Testis (tissue), 3 donors: Measurements from ENCODE around the gene CORO2B. TPM values are rescaled to one million over a fixed set of nuclear protein-coding genes. Genes with fewer than 3 reads are reported as not detected.

Experiments used
- DNase-seq: peaks from one replicate; pipeline ENCODE4 v3.0.0-alpha.2; 2019
- H3K27ac ChIP-seq, 2 donors: fragments of 200-600 bp; sonication (generic); one replicate each; pipeline ENCODE4 v1.5.1; 2019
- H3K27me3 ChIP-seq: fragments of 200-600 bp; sonication (generic); one replicate; pipeline ENCODE4 v1.5.1; 2019
- H3K36me3 ChIP-seq: fragments of 200-600 bp; sonication (generic); one replicate; pipeline ENCODE4 v1.5.1; 2017; ENCODE audit warnings: low read depth; ENCODE audit errors: missing control alignments
- H3K4me1 ChIP-seq: fragments of 200-600 bp; sonication (generic); one replicate; pipeline ENCODE4 v1.5.1; 2019
- H3K4me3 ChIP-seq, 2 donors: fragments of 200-600 bp; sonication (generic); one replicate each; pipeline ENCODE4 v1.5.1; 2017 to 2019
- H3K9me3 ChIP-seq: fragments of 200-600 bp; sonication (generic); one replicate; pipeline ENCODE4 v1.5.1; 2017
- CTCF ChIP-seq, 3 experiments: fragments of 450-650 bp in 2 of 3; fragments of 200-600 bp in 1 of 3; sonication (generic) in 1 of 3; IDR thresholded peaks; one replicate each; pipeline ENCODE4 v1.5.1; 2016 to 2019; ENCODE audit warnings: antibody characterized with exemption in 3 of 3, mild to moderate bottlenecking in 2 of 3, moderate library complexity in 1 of 3
- POLR2A ChIP-seq: fragments of 450-650 bp; IDR thresholded peaks from one replicate; pipeline ENCODE4 v1.6.1; 2017; ENCODE audit warnings: antibody characterized with exemption, mild to moderate bottlenecking, moderate library complexity
- WGBS, 2 donors: methylation state at CpG; one replicate each; pipeline ENCODE4 v1.1.5; 2018; 5-methylcytosine and 5-hydroxymethylcytosine counted together
- intact Hi-C: fragments of 100-400 bp; cut with DNase I; formaldehyde crosslinking; loops from one replicate; pipeline ENCODE4 v1.15.1; 2023; ENCODE audit warnings: low total_unique reads
- polyA plus RNA-seq: library from polyadenylated mRNA; stranded (reverse); fragments of 350-450 nt; fragmentation: Illumina TruSeq; extraction: RNeasy Lipid Tissue Mini Kit (QIAGEN cat#74804); gene quantifications from one replicate; pipeline ENCODE4 v1.2.3, GENCODE V29; 2014; ENCODE audit warnings: low read depth, low replicate concordance; ENCODE audit not compliant: insufficient read depth
- total RNA-seq, 2 donors: library from RNA; depleted of rRNA; stranded (reverse); fragments of >200 nt; gene quantifications; one replicate each; pipeline ENCODE4 v1.2.3, GENCODE V29; 2016

The CORO2B gene
- total and polyA plus RNA-seq, 3 donors from 2014 or later, result 1.4 to 4.3 (median 2.2) TPM

DNA sequence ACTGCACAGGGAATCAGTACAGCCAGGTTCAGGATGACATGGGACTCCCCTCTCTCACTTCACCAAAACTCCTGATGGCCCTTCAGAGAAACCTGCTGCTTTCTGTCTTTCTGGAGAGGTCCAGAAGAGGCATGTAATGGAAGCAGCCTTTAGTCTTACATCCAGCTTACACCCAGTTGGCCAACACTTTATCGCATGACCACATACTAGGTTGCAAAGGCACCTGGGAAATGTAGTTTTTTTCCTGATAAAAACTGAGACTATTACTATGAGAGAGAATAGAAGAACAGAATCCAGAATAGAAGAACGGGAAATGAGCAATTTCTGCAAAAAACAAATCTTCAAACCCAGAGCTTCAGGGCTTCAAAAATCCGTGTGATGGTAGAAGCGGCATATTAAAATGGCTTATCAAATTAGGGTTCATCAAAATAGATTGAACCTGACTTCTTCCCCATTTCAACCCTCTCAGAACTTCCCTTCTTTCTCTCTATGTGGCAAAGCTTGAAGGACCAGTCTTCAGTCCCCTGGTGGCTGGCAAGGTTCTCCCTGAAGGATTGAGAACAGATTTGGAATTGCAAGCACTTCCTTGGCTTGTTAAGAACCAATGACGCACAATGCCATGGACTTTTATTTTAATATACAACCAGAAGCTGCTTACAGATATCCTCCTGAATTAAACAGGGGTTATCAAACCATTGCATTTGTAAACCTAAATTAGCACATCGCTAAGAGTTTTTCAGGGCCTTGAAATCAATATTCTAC, 34.4 kb downstream of the CORO2B start:
- Histone ChIP-seq H3K27ac (no peak overlapping the region), H3K9me3 (no peaks in the 10 kb centered on the region), H3K4me3 (no peak overlapping the region), H3K36me3 (no peaks in the 10 kb centered on the region), H3K4me1 (peaks cover 19% of the 10 kb centered on the region), H3K27me3 (no peaks in the 10 kb centered on the region)
- intact Hi-C loops, result no loop called here
- WGBS, 2 donors, result 83 to 92% methylated on average over 6 of the region's 6 CpGs
- TF ChIP-seq POLR2A (no peak), CTCF (IDR thresholded peaks at IDR 0.05) (no peak)
- no peak for DNase-seq

DNA sequence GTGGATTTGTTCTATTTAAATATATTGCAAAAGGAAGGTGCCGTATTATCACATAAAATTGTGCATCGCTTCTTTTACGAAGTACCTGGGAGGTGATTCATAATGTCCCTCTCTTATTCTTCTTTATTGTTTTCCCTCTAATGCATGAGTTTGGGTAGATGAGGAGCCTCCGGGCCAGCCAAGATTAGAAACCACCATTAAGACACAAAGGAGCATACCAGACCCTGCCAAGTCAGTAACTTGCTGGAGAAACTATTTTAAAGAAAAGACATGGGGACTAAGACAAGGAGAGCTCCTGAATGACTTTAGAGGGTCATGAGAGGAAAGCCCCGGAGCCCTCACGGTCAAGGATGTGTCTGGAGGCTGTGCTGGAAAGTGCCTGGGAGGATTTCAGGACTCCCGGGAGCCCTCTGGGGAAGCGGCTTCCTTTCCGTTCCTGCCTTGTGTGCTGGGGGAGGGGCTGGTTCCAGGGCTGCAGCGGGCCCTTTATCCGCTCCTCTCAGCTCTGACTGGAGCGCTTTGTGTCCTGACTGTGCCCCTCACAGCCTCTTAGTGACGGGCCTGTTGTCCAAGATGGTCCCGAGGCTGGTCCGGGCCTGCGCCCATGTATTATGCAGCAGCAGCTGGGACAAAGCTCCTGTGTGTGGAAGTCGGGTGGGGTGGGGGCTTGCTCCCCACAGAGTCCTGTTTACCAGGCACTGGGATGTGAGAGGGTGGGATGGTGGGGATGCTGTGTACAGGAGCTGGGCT, 35.7 kb downstream of the CORO2B start:
- H3K4me3 ChIP-seq, result no peak overlapping the region
- no peaks in the 10 kb centered on the region for H3K36me3 ChIP-seq
- H3K27ac ChIP-seq, result no peak overlapping the region
- intact Hi-C loops, result no loop called here
- H3K27me3 ChIP-seq, result no peaks in the 10 kb centered on the region
- peak; percentile 33 for DNase-seq
- peaks cover 9% of the 10 kb centered on the region for H3K4me1 ChIP-seq
- TF ChIP-seq POLR2A (no peak), CTCF (IDR thresholded peaks at IDR 0.05) (no peak)
- 58 to 59% methylated on average over 7 to 17 of the region's 17 CpGs for WGBS, 2 donors
- H3K9me3 ChIP-seq, result no peaks in the 10 kb centered on the region

DNA sequence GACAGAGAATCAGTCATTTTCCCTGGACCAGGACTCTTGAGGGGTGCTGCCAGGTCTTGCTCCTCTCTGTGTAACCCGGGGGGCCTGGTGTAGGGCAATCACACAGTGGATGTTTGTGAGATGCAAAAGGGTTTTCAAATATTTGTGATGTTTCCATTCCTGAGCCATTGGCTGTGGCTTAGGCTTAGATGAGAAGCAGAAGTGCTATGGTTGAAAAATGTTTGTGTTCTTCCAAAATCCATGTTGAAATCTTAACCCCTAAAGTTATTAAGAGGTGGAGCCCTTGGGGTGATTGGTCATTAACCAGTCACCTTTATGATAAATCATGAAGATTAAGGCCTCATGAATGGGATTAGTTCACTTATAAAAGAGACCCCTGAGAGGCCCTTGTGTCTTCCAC, 36.5 kb downstream of the CORO2B start:
- Histone ChIP-seq H3K27me3 (no peaks in the 10 kb centered on the region), H3K36me3 (no peaks in the 10 kb centered on the region), H3K4me1 (peaks cover 9% of the 10 kb centered on the region), H3K4me3 (no peak overlapping the region), H3K9me3 (no peaks in the 10 kb centered on the region), H3K27ac (no peak overlapping the region)
- TF ChIP-seq CTCF (IDR thresholded peaks at IDR 0.05) (no peak), POLR2A (no peak)
- DNase-seq, result no peak
- whole genome bisulfite sequencing, 2 donors, result 73 to 95% methylated on average over 1 of the region's 1 CpG
- intact Hi-C loops, result no loop called here

DNA sequence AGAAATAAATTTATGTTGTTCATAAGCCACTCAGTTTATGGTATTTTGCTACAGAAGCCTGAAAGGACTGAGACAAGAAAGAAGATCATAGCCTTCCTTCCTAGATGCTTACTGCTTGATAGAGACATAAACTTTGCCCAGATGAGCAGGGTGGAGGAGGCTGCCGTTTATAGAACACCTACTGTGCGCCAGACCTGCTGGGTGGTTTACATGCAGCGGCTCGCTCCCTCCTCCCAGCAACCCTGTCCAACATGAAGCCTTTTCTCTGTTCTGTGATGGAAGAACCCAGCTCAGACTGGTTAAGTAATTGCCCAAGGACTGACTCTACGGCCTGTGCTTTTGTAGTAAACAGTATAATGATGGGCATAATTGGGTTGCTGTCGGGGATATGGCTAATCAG, 37.0 kb downstream of the CORO2B start:
- WGBS, 2 donors, result 91 to 92% methylated on average over 6 of the region's 6 CpGs

More for the DNA sequence above, 37.0 kb downstream of the CORO2B start:
- TF ChIP-seq CTCF (IDR thresholded peaks at IDR 0.05) (no peak), POLR2A (no peak)
- DNase-seq, result no peak
- intact Hi-C loops, result no loop called here
- Histone ChIP-seq H3K4me1 (peaks cover 10% of the 10 kb centered on the region), H3K4me3 (no peak overlapping the region), H3K36me3 (no peaks in the 10 kb centered on the region), H3K27me3 (no peaks in the 10 kb centered on the region), H3K27ac (no peak overlapping the region), H3K9me3 (no peaks in the 10 kb centered on the region)
